ENCODE data around the gene THUMPD3. TPM values are rescaled to one million over a fixed set of nuclear protein-coding genes. Genes with fewer than 3 reads are reported as not detected.
A peak's percentile ranks its signal among the peaks of the same experiment; 100 is the strongest.

Gene THUMPD3
- polyA plus RNA-seq, 4 donors, result 43.9 to 66.7 (median 57.3) TPM

GRCh38 chr3:9396632-9397331 lies 33.9 kb downstream of the THUMPD3 start:
- peak; percentile 97 to 98 (median 98) for DNase-seq (ENCODE audit: low read depth in 4 of 4, low spot score in 3 of 4)

DNA sequence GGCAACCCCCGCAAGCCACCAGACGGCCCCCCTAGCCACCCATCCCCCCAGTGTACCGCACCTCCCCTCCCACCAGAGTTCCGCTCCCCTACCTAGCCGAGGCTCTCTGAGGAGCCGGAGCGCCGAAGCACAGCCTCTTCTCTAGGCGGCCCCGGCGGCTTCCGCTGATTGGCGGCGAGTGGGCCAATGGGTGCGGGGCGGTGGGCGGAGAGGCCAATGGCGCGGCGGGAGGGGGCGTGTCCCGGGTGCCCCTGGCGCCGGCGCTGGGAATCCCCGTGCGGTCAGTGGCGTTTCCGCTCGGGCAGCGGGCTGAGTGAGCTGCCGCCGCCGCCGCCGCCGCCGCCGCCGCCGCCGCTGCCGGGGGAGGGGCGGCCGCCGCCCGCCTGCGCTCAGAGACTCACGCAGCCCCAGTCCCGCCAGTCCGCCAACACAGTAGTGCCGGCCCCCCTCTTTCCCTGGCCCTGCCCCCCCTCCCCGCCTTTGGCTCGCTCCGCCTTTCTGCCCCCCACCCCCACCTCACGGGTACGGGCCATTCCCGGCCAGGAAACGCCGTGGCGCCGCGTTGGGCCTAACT lies 34.6 kb downstream of the THUMPD3 start, which contains the start of gene SETD5:
SETD5 (plus strand) TSS at position 284 of the 574 bp plus-strand sequence. CDS start 31,324 bp downstream, outside the sequence.
- DNase-seq (ENCODE audit: low read depth in 4 of 4, low spot score in 3 of 4), result peak; percentile 84 to 94 (median 90)

DNA sequence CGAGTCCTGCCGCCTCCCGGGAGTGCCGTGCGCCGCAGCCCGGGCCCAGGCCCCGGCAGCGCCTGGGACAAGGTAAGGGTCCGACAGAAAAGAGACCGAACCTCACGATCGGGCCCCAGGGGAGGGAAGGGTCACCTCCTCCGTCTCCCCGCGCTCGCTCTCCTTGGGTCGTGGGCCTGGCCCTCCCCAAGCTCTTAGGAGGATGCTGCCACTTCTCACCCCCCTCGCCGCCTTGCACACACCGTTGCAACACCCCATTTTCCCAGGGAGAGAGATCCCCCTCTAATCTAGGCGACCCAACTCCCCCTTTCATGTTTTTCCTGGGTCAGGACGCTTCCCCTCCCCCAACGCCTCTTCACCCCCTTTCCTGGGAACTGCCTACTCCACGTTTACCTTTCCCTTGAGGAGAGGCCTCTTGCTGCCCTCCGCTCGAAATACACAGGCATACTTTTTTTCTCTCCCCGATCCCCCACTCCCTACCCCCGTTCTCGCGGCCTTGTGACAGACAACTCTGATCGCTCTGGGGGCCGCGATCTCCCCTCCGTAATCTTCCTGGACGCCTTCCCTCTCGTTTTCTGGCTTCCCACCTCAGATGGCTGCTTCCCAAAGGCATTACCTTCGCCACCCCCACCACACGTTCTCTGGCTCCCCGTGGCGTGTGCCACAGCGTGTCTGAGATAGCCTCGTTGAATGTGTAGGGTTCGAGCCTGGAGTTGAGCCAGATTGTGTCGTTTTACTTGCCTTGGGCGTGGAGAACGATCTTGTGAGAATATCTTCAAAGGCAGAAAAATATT lies 35.2 kb downstream of the THUMPD3 start:
- peak in 1 of 4 donors; percentile 32 for DNase-seq (ENCODE audit: low read depth in 4 of 4, low spot score in 3 of 4)

- peak in 1 of 4 donors; percentile 41 for DNase-seq (ENCODE audit: low read depth in 4 of 4, low spot score in 3 of 4)
Measured at GRCh38 chr3:9398700-9399336, 36.0 kb downstream of the THUMPD3 start.

DNA sequence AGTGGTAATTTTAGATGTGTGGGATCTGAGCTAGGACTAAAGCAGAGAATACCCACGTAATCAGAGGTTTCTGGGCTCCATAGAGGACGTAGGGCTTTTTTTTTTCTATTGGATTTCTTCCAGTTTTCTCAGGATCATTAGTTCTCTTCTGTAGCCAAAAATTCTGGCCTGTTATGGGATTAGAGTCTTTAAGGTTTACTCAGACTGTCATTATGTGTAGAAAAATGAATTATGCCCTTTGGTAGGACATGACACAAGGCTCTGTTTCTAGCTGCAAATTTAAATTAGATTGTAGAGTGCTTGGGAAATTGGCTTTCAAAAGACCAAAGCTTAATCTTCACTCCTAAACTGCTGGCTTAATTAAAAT lies 36.5 kb downstream of the THUMPD3 start:
- no peak for DNase-seq (ENCODE audit: low read depth in 4 of 4, low spot score in 3 of 4)

DNA sequence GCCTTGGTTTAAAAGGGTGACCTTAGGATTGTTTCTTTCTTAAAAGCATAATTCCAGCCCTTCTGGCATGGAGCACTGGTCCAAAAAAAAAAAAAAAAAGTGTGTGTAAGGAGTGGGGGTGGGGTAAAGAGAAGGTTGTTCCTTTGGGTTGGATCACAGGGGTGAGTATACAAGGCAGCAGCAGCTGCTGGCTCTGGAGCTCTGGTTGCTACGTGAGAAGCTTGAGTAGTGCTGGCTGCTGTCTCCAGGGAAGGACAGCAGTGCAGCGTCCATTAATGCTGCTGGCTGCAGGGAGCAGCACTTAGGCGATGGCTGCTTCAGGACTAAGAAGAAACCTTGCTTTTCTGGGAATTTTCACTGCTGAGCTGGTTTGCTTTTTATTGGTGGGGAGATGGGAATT lies 36.9 kb downstream of the THUMPD3 start:
- DNase-seq (ENCODE audit: low read depth in 4 of 4, low spot score in 3 of 4), result peak in 3 of 4 donors; percentile 72 to 78 (median 75)

DNA sequence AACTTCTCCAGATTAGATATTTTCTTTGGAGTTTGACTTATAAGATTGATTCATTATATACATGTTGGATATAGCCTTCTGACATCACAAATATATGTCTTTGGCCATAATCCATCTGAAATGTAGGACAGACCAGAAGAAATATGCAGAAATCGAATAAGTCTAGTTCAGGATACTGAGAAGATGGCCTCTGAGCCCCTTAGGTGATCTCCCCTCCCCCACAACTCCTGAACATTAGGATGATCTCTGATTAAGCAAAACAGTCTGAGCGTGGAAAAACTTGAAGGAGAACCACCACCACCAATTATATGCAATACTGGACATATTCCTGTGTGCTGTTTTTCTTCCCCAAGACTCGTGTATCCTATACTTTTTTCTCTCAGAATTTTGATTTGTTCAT lies 37.8 kb downstream of the THUMPD3 start:
- no peak for DNase-seq (ENCODE audit: low read depth in 4 of 4, low spot score in 3 of 4)

DNA sequence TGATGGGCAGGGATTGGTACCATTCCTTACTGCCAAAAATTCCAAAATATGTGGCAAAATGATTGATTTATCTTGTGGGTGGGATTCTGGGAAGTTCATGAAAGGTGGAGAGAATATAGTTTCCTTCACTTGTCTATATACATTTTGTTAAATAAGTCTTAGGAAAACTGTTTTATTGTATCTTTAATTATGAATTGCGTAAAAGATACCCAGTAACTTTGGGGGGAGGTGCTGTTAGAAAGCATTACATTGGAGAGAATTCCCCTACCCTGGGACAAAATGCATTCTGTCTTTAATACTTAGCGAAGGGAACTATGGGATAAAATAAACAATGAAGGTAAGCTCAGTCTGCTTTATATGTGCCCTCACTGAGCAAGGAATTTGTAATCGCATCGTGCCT lies 39.1 kb downstream of the THUMPD3 start:
- DNase-seq (ENCODE audit: low read depth in 4 of 4, low spot score in 3 of 4), result no peak

- no peak for DNase-seq (ENCODE audit: low read depth in 4 of 4, low spot score in 3 of 4)
Measured at GRCh38 chr3:9402410-9403228, 39.8 kb downstream of the THUMPD3 start.

GRCh38 chr3:9403463-9403862 lies 40.6 kb downstream of the THUMPD3 start:
- no peak for DNase-seq (ENCODE audit: low read depth in 4 of 4, low spot score in 3 of 4)

DNA sequence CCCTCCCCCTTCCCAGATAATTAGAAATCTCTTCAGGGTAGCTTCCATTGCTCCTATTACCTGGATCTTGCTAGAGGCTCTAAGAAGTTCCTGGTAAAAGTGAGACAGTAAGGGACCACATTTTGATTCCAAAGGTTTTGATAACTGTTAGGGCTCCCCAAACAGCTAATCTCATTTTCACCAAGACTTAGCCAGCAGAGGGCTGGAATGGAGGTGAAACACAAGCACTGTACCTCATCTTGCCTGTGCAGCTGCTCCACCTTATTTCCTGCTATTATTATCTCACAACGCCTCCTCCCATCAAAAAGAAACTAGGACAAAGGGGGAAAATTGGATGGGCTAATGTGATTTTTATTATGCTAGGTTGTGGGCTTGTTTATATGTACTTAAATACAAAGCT lies 41.8 kb downstream of the THUMPD3 start:
- DNase-seq (ENCODE audit: low read depth in 4 of 4, low spot score in 3 of 4), result no peak

DNA sequence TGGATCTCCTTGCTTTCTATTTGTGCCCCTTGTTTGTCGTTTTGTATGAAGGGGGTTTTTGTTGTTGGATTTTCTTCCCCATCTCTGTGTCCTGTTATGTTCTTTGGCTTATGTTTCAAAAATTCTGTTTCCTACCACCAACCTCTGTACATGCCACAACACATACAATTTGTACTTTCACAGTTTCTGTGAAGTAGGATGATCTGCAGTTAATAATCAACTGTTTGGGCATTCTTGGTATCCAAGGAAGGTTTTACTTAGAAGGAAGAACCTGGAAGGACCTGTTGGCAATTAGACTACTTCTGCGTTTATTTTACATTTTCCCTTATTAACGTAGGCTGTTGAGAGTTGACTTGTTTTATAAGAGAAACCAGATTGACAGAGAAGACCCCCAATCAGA lies 42.9 kb downstream of the THUMPD3 start:
- DNase-seq (ENCODE audit: low read depth in 4 of 4, low spot score in 3 of 4), result no peak

- no peak for DNase-seq (ENCODE audit: low read depth in 4 of 4, low spot score in 3 of 4)
Measured at GRCh38 chr3:9406856-9407626, 44.2 kb downstream of the THUMPD3 start.

GRCh38 chr3:9408061-9408460 lies 45.2 kb downstream of the THUMPD3 start:
- no peak for DNase-seq (ENCODE audit: low read depth in 4 of 4, low spot score in 3 of 4)

- DNase-seq (ENCODE audit: low read depth in 4 of 4, low spot score in 3 of 4), result no peak
Measured at GRCh38 chr3:9408546-9408945, 45.7 kb downstream of the THUMPD3 start.

- no peak for DNase-seq (ENCODE audit: low read depth in 4 of 4, low spot score in 3 of 4)
Measured at GRCh38 chr3:9409981-9410854, 47.4 kb downstream of the THUMPD3 start.

DNA sequence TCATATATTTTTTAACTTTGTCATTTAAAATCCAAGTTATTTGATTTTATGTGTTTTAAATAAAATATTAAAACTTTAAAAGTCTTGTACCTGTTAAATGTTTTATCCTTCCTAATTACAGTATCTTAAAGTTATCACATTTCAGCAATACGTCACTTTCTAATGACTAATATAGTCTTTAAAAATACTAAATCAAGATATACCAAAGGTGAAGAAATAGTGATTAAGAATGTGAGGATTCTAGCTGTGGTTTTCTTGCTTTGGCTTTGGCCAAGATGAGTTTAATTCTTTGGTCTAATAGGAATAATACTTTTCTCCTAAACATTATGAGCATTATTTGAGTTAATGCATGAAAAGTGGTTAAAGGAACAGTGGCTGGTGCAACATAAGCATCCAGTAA lies 48.4 kb downstream of the THUMPD3 start:
- DNase-seq (ENCODE audit: low read depth in 4 of 4, low spot score in 3 of 4), result no peak

DNA sequence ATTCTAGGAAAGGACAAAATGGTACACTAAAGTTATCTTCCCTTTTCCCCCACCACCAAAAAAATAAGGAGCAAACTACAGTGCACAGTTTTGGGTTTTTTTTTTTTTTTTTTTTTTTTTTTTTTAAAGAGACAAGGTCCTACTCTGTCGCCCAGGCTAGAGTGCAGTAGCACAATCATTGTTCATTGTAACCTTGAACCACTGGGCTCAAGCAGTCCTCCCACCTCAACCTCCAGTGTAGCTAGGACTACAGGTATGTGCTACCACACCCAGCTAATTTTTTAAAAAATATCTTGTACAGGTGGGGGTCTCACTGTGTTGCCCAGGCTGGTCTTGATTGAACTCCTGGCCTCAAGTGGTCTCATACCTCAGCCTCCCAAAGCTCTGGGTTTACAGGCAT lies 49.4 kb downstream of the THUMPD3 start:
- no peak for DNase-seq (ENCODE audit: low read depth in 4 of 4, low spot score in 3 of 4)

- DNase-seq (ENCODE audit: low read depth in 4 of 4, low spot score in 3 of 4), result no peak
Measured at GRCh38 chr3:9414826-9415225, 52.0 kb downstream of the THUMPD3 start.

Data from left renal pelvis (tissue), 4 donors.